ENCODE data around the gene OR6B2.
"Not testable (repeated sequence)": the region's sequence is repeated elsewhere in the genome, so short reads cannot be mapped to it uniquely, and the experiment has no call there.

Gene OR6B2

GRCh38 chr2:240030379-240031094, at the start of gene OR6B2:
Gene OR6B2 (minus strand): TSS chr2:240030429. CDS start chr2:240030429, 0 bp downstream.
- FAIRE-seq: no peak

DNA sequence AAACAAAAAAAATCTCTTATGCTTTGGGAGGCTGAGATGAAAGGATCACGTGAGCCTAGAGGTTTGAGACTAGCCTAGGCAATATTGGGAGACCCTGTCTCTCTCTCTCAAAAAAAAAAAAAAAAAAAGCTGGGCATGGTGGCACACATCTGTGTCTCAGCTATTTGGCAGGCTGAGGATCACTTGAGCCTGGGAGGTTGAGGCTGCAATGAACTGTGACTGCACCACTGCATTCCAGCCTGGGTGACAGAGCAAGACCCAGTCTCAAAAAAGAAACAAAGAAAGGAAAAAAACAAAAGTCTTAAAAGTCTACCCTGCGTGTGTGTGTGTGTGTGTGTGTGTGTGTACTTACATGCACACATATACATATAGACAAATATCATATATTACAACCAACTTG, 48.4 kb upstream of the OR6B2 start:
- FAIRE-seq: no peak

- peak; percentile 42 for FAIRE-seq
Observed at GRCh38 chr2:240077442-240077841, 47.2 kb upstream of the OR6B2 start.

- no peak for FAIRE-seq
Observed at GRCh38 chr2:240074545-240074944, 44.3 kb upstream of the OR6B2 start.

- FAIRE-seq: no peak
Observed at GRCh38 chr2:240070907-240071306, 40.7 kb upstream of the OR6B2 start.

- no peak for FAIRE-seq
Observed at GRCh38 chr2:240069829-240070228, 39.6 kb upstream of the OR6B2 start.

- FAIRE-seq: no peak
Observed at GRCh38 chr2:240068193-240068592, 38.0 kb upstream of the OR6B2 start.

DNA sequence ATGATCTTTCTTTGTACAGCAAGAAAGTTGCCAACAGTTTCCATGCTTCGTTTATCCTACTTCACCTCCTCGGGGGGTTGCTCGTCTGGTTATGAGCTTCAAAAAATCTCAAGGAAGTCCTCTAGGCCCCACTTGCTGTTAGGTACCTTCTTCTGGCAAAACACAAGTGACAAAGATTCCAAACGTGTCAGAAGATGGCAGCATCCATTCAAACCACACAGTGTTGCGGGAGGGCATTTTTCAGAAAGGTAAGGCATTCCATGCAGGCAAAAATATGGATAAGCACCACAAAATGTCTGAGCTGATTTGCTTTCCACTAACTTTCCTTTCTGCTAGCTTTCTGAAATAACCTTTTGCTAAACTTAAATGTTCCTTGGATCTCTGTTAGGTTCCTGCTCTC, 36.3 kb upstream of the OR6B2 start:
- FAIRE-seq: no peak

GRCh38 chr2:240064898-240065297, 34.7 kb upstream of the OR6B2 start:
- FAIRE-seq: no peak

- FAIRE-seq: peak; percentile 80
Observed at GRCh38 chr2:240060977-240061591, 30.9 kb upstream of the OR6B2 start.

DNA sequence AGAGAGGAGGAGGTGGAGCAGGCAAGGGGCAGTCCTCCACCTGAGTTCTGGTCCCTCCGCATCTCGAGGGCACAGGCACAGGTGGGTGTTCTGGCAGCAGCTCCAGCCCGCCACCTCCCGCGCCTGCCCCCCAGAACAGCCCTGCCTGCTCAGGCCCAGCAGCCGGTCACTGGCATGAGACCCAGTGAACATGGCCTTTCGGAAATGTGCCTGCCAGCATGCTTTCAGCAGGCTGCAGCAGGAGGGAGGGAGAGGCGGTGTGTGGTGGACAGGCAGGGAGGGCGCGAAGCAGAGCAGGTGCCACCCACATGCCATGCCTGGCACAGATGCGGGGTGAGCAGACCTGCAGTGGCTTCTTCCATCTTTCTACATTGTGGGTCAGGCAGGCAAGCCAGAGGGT, 26.4 kb upstream of the OR6B2 start:
- FAIRE-seq: no peak

DNA sequence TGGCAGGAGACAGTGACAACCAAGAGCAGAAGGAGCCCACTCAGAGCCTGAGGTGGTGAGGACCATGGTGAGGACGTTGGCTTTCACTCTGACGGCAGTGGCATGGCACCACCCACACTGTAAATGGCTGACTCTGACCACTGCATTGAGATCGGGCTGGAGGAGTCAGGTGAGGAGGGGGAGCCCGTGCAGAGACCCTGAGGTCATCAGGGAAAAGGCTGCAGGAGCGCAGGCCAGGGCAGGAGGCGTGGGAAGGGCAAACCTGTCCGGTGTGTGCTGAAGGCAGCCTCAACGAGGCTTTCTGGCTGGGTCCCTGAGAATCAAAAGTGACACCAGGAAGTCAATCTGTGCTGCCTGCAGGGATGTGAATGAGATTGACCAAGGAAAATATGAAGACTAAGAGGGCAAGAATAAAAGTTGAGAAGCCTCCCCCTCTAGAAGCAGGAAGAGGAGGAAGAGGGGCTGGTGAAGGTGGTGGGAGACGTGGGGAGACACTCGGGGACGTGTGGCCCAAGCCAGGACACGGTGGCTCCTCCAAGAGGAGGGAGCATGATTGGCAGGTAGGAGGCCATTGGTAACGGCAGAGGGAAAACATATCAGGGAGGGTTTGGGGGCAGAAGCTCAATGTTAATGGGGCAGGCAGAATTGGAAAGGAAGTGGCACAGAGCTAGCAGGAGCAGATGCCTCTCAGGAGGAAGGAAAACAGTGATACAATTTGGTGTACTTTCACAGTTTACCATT, 25.1 kb upstream of the OR6B2 start:
- no peak for FAIRE-seq

DNA sequence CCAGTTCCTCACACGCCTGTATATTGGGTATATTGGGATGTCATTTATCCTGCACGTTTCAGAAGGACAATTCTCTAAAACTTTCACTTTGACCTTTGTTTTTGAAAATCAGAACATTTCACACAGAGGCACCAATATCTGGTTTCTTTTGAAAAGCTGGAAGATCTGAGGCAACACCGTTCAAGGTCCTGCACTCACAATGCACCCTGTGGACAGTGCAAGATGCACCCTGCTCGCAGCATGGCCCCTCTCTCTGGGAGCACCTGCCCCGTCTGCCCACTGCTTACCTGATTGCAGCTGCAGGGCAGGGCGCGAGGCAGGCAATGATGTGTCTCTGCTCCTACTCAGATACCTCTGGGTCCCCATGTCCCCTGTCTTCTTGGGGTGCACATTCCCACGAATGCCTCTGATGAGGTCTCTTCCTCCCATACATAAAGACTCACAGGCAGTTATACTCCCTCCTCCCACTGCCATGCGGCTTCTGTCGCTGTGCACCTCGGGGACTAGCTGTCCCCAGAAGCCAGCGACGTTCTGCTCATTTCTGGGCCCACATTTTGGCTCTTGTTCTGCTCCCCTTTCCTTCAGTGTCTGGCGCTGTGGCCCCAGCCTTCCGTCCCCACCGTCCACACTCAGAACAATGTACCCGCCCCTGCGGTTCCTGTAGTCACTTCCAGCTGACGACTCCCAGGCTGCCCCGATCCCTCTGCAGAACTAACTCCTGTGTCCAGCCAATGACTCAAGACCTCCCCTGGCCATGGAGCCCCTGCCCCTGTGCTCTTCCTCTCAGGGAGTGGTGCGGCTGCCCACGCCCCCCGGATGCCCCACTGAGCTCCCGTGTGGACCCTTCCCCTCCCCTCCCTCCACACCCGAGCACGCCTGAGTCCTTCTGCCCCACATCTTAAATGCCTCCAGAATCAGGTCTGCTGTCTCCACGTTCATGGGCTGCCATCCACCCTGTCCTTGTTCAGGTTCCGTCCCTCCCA, 23.2 kb upstream of the OR6B2 start, which contains the start of gene OR6B3:
Gene OR6B3, minus strand, starts transcription at position 349 of the 983 bp plus-strand sequence.
- FAIRE-seq: no peak

DNA sequence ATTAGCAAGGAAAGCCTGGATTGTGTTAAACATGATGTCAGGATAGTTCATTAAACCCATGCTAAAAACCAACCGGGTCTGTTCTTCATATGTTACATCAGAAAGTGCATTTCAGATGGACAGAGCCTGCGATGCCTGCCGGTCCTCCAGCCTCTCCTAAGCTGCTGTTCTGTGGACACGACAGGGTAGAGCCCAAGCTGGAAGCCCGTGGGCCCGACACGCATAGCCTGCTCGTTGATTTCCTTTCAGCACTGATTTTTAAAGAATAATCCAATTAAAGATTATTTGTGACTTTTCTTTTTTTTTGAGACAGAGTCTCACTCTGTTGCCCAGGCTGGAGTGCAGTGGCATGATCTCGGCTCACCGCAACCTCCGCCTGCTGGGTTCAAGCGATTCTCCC, 22.3 kb upstream of the OR6B2 start:
- FAIRE-seq: no peak

DNA sequence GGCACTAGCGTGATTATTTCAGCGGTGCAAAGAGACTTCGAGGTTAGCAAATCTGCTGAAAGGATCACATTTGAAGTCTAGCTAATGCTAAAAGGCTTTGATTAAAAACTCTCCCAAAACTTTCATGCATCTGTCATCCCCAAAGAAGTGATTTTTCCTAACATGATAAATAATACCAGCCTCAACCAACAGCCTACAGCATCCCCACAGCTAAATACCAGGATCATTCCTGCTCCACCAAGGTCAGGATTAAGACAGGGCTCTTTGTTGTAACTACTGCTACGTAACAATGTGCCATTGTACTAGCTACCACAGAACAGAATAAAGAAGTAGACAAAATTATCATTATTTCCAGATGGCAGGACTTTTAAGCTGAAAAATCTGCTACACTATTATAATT, 21.5 kb upstream of the OR6B2 start:
- no peak for FAIRE-seq

DNA sequence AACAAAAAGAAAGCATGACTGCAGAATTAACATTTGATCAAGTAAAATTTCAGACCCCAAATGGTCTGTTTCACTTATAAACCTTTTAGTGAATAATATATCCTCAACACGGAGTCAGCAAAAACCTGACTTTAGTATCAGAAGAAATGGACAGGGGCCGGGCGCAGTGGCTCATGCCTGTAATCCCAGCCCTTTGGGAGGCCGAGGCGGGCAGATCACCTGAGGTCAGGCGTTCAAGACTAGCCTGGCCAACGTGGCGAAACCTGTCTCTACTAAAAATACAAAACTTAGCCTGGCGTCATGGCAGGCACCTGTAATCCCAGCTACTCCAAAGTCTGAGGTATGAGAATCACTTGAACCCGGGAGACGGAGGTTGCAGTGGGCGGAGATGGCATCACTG, 20.0 kb upstream of the OR6B2 start:
- FAIRE-seq: no peak

- FAIRE-seq: no peak
Observed at GRCh38 chr2:240048237-240048636, 18.0 kb upstream of the OR6B2 start.

GRCh38 chr2:240045098-240045497, 14.9 kb upstream of the OR6B2 start:
- FAIRE-seq: no peak

GRCh38 chr2:240044096-240044495, 13.9 kb upstream of the OR6B2 start:
- not testable (repeated sequence) for FAIRE-seq

DNA sequence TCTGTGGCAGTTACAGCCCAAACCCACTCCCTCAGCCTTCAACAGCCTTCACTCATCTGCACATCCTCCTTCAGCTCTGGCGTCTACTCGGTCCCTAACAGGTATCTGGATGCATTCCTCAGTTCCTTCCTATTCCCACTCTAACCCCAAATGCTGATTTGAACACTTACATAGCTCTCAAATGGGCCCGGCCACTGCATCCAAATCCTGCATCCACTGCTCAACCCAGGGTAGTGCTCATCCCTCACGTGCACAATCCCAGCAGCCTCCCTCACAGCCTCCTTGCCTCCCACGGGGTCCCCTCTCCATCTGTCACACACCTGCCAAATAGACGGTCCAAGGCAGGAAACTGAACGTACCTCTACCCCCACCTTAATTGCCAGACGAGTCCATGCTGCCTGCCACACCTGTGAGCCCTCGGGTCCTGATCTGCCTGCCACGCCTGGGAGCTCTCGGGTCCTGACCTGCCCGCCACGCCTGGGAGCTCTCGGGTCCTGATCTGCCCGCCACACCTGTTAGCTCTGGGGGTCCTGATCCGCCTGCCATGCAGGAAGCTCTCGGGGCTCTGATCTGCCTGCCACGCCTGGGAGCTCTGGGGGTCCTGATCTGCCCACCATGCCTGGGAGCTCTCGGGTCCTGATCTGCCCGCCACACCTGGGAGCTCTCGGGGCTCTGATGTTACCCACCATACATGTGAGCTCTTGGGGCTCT, 13.2 kb upstream of the OR6B2 start:
- no peak for FAIRE-seq

- FAIRE-seq: no peak
Observed at GRCh38 chr2:240042740-240043139, 12.5 kb upstream of the OR6B2 start.

GRCh38 chr2:240041363-240041762, 11.1 kb upstream of the OR6B2 start:
- FAIRE-seq: no peak

Measured in G401.6 (cell line).